Heart right ventricle (tissue), 16 donors: ENCODE results near the gene DUSP2. TPM values are rescaled to one million over a fixed set of nuclear protein-coding genes. Genes with fewer than 3 reads are reported as not detected.

ENCODE experiments used
- ATAC-seq, 8 donors: fragments of 200-7000 bp; cut with Tn5 transposase; one replicate each; pipeline ENCODE4 v1.9.1; 2020; ENCODE audit warnings: mild to moderate bottlenecking in 8 of 8, moderate library complexity in 8 of 8, moderate number of reproducible peaks in 1 of 8
- DNase-seq, 2 donors: peaks; one replicate each; pipeline ENCODE4 v3.0.0-alpha.2; 2020
- H3K27ac ChIP-seq, 10 donors: fragments of 200-600 bp; sonication (generic) in 2 of 10; one replicate each; pipeline versions ENCODE4 v1.5.0 to v1.8.0; 2020 to 2022; ENCODE audit warnings: mild to moderate bottlenecking in 3 of 10
- H3K27me3 ChIP-seq, 7 donors: fragments of 200-600 bp; one replicate each; pipeline ENCODE4 v1.8.0; 2021 to 2022; ENCODE audit warnings: mild to moderate bottlenecking in 2 of 7
- H3K36me3 ChIP-seq, 9 donors: fragments of 200-600 bp; sonication (generic) in 1 of 9; one replicate each; pipeline versions ENCODE4 v1.5.0 to v1.8.0; 2020 to 2022; ENCODE audit warnings: mild to moderate bottlenecking in 2 of 9
- H3K4me1 ChIP-seq, 9 donors: fragments of 200-600 bp; sonication (generic) in 1 of 9; one replicate each; pipeline versions ENCODE4 v1.5.0 to v1.8.0; 2020 to 2022; ENCODE audit warnings: mild to moderate bottlenecking in 4 of 9
- H3K4me3 ChIP-seq, 10 donors: fragments of 200-600 bp; sonication (generic) in 2 of 10; one replicate each; pipeline versions ENCODE4 v1.5.0 to v1.8.0; 2020 to 2022; ENCODE audit warnings: mild to moderate bottlenecking in 7 of 10, moderate library complexity in 2 of 10
- H3K9me3 ChIP-seq, 11 donors: fragments of 200-600 bp in 10 of 11; sonication (generic) in 2 of 11; one replicate each; pipeline versions ENCODE4 v1.5.0 to v1.8.0; 2013 to 2022; ENCODE audit warnings: mild to moderate bottlenecking in 2 of 11, control low read depth in 1 of 11, moderate library complexity in 1 of 11
- WGBS, 2 donors: extraction: QIAGEN DNeasy Blood & Tissue Kit; methylation state at CpG; one replicate each; pipeline ENCODE4 v1.1.7; 2013; ENCODE audit warnings: inconsistent platforms in 1 of 2; 5-methylcytosine and 5-hydroxymethylcytosine counted together
- intact Hi-C, 10 donors: fragments of 100-400 bp; cut with DNase I; formaldehyde crosslinking; loops; one replicate each; pipeline versions ENCODE4 v1.11.1 to v1.14.2; 2022
- polyA plus RNA-seq, 2 donors: library from polyadenylated mRNA; stranded (reverse); fragments of 200-250 nt; gene quantifications; one replicate each; pipeline ENCODE4 v1.2.3, GENCODE V29; 2013
- total RNA-seq, 10 donors: library from RNA; stranded (reverse); fragmentation: NEBNext Ultra II Directional in 3 of 10; extraction: Animal tissue kit (Norgen Biotek cat#: 25700) in 3 of 10; gene quantifications; one replicate each; pipeline versions ENCODE4 v1.2.1 to v1.2.4, GENCODE V29; 2021 to 2023
- TF ChIP-seq, protein P1 (sequence below), 9 donors: fragments of 200-600 bp; sonication (generic) in 2 of 9; IDR thresholded peaks; one replicate each; pipeline versions ENCODE4 v1.5.0 to v1.8.0; 2021 to 2022; ENCODE audit warnings: antibody characterized with exemption in 9 of 9, mild to moderate bottlenecking in 5 of 9, moderate library complexity in 1 of 9
- donor health status: Arrhythmogenic right ventricular cardiomyopathy.
- donor health status: ischemic (EF 13 %, LVEDD 7.1; RV severe dilation, severe dysfunction).
- donor health status: healthy with polysubstance abuse.
- donor health status: DM: no; HTN: yes; CAD: no.
- donor health status: DM: no; HTN: no; CAD: no.
- donor health status: ischemic (EF 25% LVEDD 6.9; RV normal size, moderate dysfunction).
- donor health status: ischemic (EF 25% LVEDD 5.7; RV mildly dilated, moderate dysfunction).
- donor health status: healthy.
- donor health status: DM: yes; HTN: yes; CAD: no.
- donor health status: Ischemic cardiomyopathy.
- donor health status: ischemic (EF 35%, LVEDD 5.7; RV mildly dilated, moderate dysfunction).
- donor health status: nonischemic (EF 11% LVEDD 7.7; RV severe dilation, severe dysfunction).
- donor health status: DM: yes; HTN: yes; CAD: no.
- donor health status: PGD.
- donor health status: ischemic (EF 29% LVEDD 5.4; RV normal size, mild dysfunction).
- donor health status: nonischemic (EF 23%, LVEDD 6.1; RV moderate dilation, normal function).

Gene DUSP2
- total and polyA plus RNA-seq, 12 donors = 0.61 to 29.1 (median 2.7) TPM

DNA sequence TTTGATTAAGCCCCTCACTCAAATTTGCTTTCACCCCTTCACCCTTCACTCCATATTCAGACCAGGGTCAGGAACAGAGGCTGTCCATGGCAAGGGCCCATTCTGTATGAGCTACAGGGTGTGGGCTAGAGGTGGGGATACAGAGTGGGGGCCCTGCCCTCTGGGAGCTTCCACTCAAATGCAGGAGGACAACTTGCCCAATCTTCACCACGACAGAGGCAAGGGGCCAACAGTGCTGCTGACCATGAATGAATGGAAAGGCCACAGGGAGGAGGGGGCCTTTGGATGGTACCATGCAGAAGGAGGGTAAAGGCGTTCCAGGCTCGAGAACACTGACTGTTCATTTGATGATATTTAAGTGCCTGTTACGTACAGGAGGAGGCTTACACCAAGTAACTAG is 51.7 kb downstream of the DUSP2 start:
- intact Hi-C loops = no loop called here
- Histone ChIP-seq H3K36me3 (no peaks in the 10 kb centered on the region), H3K4me3 (no peak overlapping the region), H3K4me1 (peaks cover 14 to 49% (median 32%) of the 10 kb centered on the region in 9 donors), H3K27me3 (no peaks in the 10 kb centered on the region), H3K27ac (no peak overlapping the region), H3K9me3 (no peaks in the 10 kb centered on the region)
- ATAC-seq (no peak), DNase-seq (no peak)
- WGBS, 2 donors = 95 to 96% methylated on average over 4 of the region's 4 CpGs
- TF ChIP-seq, protein P1, sequence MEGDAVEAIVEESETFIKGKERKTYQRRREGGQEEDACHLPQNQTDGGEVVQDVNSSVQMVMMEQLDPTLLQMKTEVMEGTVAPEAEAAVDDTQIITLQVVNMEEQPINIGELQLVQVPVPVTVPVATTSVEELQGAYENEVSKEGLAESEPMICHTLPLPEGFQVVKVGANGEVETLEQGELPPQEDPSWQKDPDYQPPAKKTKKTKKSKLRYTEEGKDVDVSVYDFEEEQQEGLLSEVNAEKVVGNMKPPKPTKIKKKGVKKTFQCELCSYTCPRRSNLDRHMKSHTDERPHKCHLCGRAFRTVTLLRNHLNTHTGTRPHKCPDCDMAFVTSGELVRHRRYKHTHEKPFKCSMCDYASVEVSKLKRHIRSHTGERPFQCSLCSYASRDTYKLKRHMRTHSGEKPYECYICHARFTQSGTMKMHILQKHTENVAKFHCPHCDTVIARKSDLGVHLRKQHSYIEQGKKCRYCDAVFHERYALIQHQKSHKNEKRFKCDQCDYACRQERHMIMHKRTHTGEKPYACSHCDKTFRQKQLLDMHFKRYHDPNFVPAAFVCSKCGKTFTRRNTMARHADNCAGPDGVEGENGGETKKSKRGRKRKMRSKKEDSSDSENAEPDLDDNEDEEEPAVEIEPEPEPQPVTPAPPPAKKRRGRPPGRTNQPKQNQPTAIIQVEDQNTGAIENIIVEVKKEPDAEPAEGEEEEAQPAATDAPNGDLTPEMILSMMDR (IDR thresholded peaks at IDR 0.05) = no peak

Other genes starting within 250 kb of the DUSP2 start
- 1 to 10 TPM; 3.9 to 8.1 (median 7.2) TPM for gene ANKRD36C, start 153.6 kb downstream of the DUSP2 start, total RNA-seq
- gene ANKRD36C, start 153.6 kb downstream of the DUSP2 start, polyA plus RNA-seq = 1 to 10 TPM in 1 of 2 donors, under 1 TPM in 1; 0.38 to 5.9 TPM
- gene GPAT2, start 110.5 kb downstream of the DUSP2 start, total RNA-seq = 10 to 100 TPM in 1 of 10 donors, 1 to 10 TPM in 9; 1.7 to 21.6 (median 3.6) TPM
- 1 to 10 TPM; 4.6 to 9.2 TPM for gene GPAT2, start 110.5 kb downstream of the DUSP2 start, polyA plus RNA-seq
- 1 to 10 TPM; 1.5 to 7.3 (median 3.4) TPM for gene ADRA2B, start 28.9 kb downstream of the DUSP2 start, total RNA-seq
- gene ADRA2B, start 28.9 kb downstream of the DUSP2 start, polyA plus RNA-seq = 1 to 10 TPM; 1.9 to 5.2 TPM
- not detected for gene ASTL, start 6.9 kb downstream of the DUSP2 start, total RNA-seq
- gene ASTL, start 6.9 kb downstream of the DUSP2 start, polyA plus RNA-seq = under 1 TPM in 1 of 2 donors, not detected in 1; 0.16 TPM
- gene STARD7, start 63.4 kb upstream of the DUSP2 start, total RNA-seq = 100 to 1,000 TPM; 138 to 397 (median 191) TPM
- 100 to 1,000 TPM in 1 of 2 donors, 10 to 100 TPM in 1; 50.8 to 312 TPM for gene STARD7, start 63.4 kb upstream of the DUSP2 start, polyA plus RNA-seq
- 100 to 1,000 TPM in 4 of 10 donors, 10 to 100 TPM in 6; 72.2 to 113 (median 95.1) TPM for gene TMEM127, start 120.6 kb upstream of the DUSP2 start, total RNA-seq
- 10 to 100 TPM; 15.2 to 70.6 TPM for gene TMEM127, start 120.6 kb upstream of the DUSP2 start, polyA plus RNA-seq
- 10 to 100 TPM; 59.2 to 72.1 (median 64.9) TPM for gene CIAO1, start 120.8 kb upstream of the DUSP2 start, total RNA-seq
- 10 to 100 TPM; 22.1 to 59.4 TPM for gene CIAO1, start 120.8 kb upstream of the DUSP2 start, polyA plus RNA-seq
- gene SNRNP200, start 160.1 kb upstream of the DUSP2 start, total RNA-seq = 10 to 100 TPM; 56.2 to 70.5 (median 63.6) TPM
- gene SNRNP200, start 160.1 kb upstream of the DUSP2 start, polyA plus RNA-seq = 10 to 100 TPM; 49.2 to 67.5 TPM
- gene ITPRIPL1, start 179.9 kb upstream of the DUSP2 start, total RNA-seq = 1 to 10 TPM in 7 of 10 donors, under 1 TPM in 3; 0.30 to 3.4 (median 1.2) TPM
- gene ITPRIPL1, start 179.9 kb upstream of the DUSP2 start, polyA plus RNA-seq = 1 to 10 TPM in 1 of 2 donors, under 1 TPM in 1; 0.68 to 1.1 TPM
- 1 to 10 TPM in 2 of 10 donors, under 1 TPM in 8; 0.21 to 3.4 (median 0.51) TPM for gene NCAPH, start 190.3 kb upstream of the DUSP2 start, total RNA-seq
- gene NCAPH, start 190.3 kb upstream of the DUSP2 start, polyA plus RNA-seq = under 1 TPM; 0.35 to 0.95 TPM